ENCODE data around the gene VIT.

DNA sequence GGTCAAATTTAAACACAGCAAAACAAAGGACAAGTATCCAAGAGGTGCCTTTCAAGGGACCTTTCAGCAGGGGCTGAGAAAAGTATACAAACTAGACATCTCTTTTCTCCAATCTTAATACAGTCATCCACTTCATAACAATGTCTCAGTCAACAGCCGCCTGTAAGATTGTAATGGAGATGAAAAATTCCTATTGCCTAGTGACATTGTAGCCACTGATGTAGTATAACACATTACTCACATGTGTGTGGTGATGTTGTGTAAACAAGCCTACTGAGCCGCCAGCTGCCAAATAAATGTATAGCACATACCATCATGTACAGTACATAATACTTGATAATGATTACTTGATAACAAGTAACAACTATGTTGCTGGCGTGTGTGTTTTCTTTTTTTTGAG is 31.0 kb downstream of the VIT start:
- TF ChIP-seq POLR2A (IDR thresholded peaks at IDR 0.05; ENCODE audit: low read depth, low read length): no peak
- no peak for TF ChIP-seq POLR2AphosphoS5 (IDR thresholded peaks at IDR 0.05; ENCODE audit: low read depth, low read length)
- TF ChIP-seq TAF1 (IDR thresholded peaks at IDR 0.05; ENCODE audit: borderline replicate concordance, low read depth, low read length): no peak
